GM23248 (cell line): ENCODE measurements around the gene SAMD8.

Experiments used
- EZH2 ChIP-seq: fragments of 200-600 bp; sonication (generic); IDR thresholded peaks from 2 replicates; pipeline ENCODE4 v1.6.1; 2018; ENCODE audit warnings: antibody characterized with exemption, mild to moderate bottlenecking; ENCODE audit not compliant: insufficient read depth, poor library complexity, severe bottlenecking
- EZH2phosphoT487 ChIP-seq: fragments of 200-600 bp; sonication (generic); IDR thresholded peaks from 2 replicates; pipeline ENCODE4 v1.6.1; 2018; ENCODE audit warnings: antibody characterized with exemption, moderate library complexity, mild to moderate bottlenecking, low read depth; ENCODE audit not compliant: insufficient read depth

DNA sequence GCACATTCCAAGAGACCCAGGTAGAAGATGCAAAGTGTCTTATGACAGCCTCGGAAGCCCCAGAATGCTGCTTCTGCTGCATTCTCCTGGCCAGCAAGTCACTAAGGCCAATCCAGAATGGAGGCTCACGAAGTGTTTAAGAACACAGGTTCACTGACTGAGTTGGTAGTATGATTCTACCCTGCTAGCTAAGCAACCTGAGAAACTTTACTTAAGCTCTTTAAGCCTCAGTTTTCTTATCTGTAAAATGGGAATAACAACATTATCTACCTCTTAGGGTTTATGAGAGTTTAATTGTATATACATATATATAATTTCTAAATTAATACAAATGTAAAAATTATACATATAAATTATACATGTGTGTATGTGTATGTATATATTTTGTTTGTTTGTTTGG lies 22.8 kb upstream of the SAMD8 start:
- TF ChIP-seq EZH2 (no peak), EZH2phosphoT487 (no peak)
